SK-N-SH treated with all-trans-retinoic acid at 6 μM for 48 hours (cell line): Measurements from ENCODE around the gene SARDH.

Experiments used
- ARNTL ChIP-seq: fragments of 450-650 bp; formaldehyde crosslinking; IDR thresholded peaks from 2 replicates; pipeline ENCODE4 v1.5.0; 2020; ENCODE audit warnings: low read depth, mild to moderate bottlenecking, moderate library complexity, borderline replicate concordance
- CSDC2 ChIP-seq: fragments of 250-450 bp; sonication (Bioruptor Pico); IDR thresholded peaks from 2 replicates; pipeline ENCODE4 v1.5.0; 2020; ENCODE audit warnings: mild to moderate bottlenecking, moderate library complexity
- PATZ1 ChIP-seq: fragments of 250-450 bp; sonication (Bioruptor Pico); IDR thresholded peaks from 2 replicates; pipeline ENCODE4 v1.8.0; 2020; ENCODE audit warnings: mild to moderate bottlenecking, moderate library complexity, borderline replicate concordance
- POU6F1 ChIP-seq: fragments of 250-450 bp; sonication (Bioruptor Pico); IDR thresholded peaks from 2 replicates; pipeline ENCODE4 v1.8.0; 2021; ENCODE audit warnings: low read depth, mild to moderate bottlenecking, moderate library complexity, borderline replicate concordance
- PPARA ChIP-seq: fragments of 250-450 bp; sonication (Bioruptor Pico); IDR thresholded peaks from 2 replicates; pipeline ENCODE4 v1.5.0; 2020; ENCODE audit warnings: mild to moderate bottlenecking, borderline replicate concordance
- RARB ChIP-seq: fragments of 250-450 bp; sonication (Bioruptor Pico); IDR thresholded peaks from 2 replicates; pipeline ENCODE4 v1.8.0; 2021; ENCODE audit warnings: mild to moderate bottlenecking, moderate library complexity
- SNAI2 ChIP-seq: fragments of 250-450 bp; sonication (Bioruptor Pico); IDR thresholded peaks from 2 replicates; pipeline ENCODE4 v1.5.0; 2020; ENCODE audit warnings: mild to moderate bottlenecking, moderate library complexity
- TOX ChIP-seq: fragments of 250-450 bp; sonication (Bioruptor Pico); IDR thresholded peaks from 2 replicates; pipeline ENCODE4 v1.8.0; 2021; ENCODE audit warnings: mild to moderate bottlenecking, moderate library complexity, borderline replicate concordance
- ZFP30 ChIP-seq: fragments of 450-650 bp; formaldehyde crosslinking; IDR thresholded peaks from 2 replicates; pipeline ENCODE4 v1.5.0; 2022; ENCODE audit warnings: mild to moderate bottlenecking, moderate library complexity
- ZNF70 ChIP-seq: fragments of 450-650 bp; formaldehyde crosslinking; IDR thresholded peaks from 2 replicates; pipeline ENCODE4 v1.5.0; 2020; ENCODE audit warnings: mild to moderate bottlenecking, moderate library complexity

- TF ChIP-seq PPARA (CRISPR knock-in tag) (no peak), ZNF70 (CRISPR knock-in tag) (no peak), RARB (no peak), ZFP30 (CRISPR knock-in tag) (no peak), SNAI2 (CRISPR knock-in tag) (no peak), TOX (no peak), ARNTL (CRISPR knock-in tag) (no peak), CSDC2 (no peak), POU6F1 (CRISPR knock-in tag) (no peak), PATZ1 (CRISPR knock-in tag) (no peak)
These were observed 65.5 kb downstream of the SARDH start for GRCh38 chr9:133672503-133673257.
